ENCODE results near the gene IL4R.
A peak's percentile ranks its signal among the peaks of the same experiment; 100 is the strongest.

Gene IL4R

DNA sequence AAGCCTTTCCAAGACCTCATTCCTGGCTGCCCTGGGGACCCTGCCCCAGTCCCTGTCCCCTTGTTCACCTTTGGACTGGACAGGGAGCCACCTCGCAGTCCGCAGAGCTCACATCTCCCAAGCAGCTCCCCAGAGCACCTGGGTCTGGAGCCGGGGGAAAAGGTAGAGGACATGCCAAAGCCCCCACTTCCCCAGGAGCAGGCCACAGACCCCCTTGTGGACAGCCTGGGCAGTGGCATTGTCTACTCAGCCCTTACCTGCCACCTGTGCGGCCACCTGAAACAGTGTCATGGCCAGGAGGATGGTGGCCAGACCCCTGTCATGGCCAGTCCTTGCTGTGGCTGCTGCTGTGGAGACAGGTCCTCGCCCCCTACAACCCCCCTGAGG is 49.5 kb downstream of the IL4R start:
- no peak for DNase-seq

DNA sequence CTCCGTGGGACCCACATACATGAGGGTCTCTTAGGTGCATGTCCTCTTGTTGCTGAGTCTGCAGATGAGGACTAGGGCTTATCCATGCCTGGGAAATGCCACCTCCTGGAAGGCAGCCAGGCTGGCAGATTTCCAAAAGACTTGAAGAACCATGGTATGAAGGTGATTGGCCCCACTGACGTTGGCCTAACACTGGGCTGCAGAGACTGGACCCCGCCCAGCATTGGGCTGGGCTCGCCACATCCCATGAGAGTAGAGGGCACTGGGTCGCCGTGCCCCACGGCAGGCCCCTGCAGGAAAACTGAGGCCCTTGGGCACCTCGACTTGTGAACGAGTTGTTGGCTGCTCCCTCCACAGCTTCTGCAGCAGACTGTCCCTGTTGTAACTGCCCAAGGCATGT is 50.0 kb downstream of the IL4R start:
- DNase-seq: peak; percentile 93

DNA sequence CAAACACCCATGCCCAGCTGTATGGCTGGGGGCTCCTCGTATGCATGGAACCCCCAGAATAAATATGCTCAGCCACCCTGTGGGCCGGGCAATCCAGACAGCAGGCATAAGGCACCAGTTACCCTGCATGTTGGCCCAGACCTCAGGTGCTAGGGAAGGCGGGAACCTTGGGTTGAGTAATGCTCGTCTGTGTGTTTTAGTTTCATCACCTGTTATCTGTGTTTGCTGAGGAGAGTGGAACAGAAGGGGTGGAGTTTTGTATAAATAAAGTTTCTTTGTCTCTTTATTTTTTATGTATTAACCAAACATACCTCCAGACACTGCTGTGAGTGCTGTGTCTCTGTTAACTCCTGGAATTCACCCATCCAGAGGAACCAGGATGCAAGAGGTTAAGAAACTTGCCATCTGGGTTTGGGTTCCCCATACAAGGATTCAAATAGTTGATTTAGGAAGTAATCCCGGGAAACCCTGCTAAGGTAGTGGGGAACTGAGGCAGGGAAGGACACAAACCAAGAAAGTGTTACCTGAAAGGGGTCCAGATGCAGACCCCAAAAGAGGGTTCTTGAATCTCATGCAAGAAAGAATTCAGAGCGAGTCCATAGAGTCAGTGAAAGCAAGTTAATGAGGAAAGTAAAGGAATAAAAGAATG is 50.8 kb downstream of the IL4R start:
- no peak for DNase-seq

DNA sequence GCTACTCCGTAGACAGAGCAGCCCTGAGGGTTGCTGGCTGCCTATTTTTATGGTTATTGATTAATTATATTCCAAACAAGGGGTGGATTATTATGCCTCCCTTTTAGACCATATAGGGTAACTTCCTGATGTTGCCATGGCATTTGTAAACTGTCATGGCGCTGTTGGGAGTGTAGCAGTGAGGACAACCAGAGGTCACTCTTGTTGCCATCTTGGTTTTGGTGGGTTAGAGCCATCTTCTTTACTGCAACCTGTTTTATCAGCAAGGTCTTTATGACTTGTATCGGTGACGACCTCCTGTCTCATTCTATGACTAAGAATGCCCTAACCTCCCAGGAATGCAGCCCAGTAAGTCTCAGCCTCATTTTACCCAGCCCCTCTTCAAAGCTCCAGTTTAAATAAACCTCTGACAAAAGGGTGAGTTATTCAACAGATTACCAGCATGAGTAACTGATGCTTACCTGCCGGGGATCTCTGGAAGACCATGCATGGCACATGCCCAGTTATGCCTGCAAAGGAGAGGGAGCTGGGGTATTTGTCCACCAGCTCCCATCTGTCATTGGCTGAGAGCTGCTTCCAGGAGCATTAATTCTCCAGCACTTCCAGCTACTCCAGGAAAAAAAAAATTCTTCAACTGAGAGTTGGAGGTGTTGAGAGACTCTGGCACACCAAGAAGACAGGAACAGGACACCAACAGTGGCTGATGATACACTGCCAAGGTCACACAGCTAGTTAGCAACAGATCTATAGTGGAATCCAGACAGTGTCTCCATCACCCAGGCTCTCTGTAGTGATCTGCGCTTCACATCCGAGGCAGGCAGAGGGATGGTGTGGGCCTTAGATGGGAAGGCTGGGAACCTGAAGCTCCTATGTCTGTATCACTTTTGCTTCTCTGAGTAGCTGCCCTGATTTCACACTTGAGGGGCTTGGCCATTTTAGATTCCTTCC is 51.6 kb downstream of the IL4R start:
- no peak for DNase-seq

DNA sequence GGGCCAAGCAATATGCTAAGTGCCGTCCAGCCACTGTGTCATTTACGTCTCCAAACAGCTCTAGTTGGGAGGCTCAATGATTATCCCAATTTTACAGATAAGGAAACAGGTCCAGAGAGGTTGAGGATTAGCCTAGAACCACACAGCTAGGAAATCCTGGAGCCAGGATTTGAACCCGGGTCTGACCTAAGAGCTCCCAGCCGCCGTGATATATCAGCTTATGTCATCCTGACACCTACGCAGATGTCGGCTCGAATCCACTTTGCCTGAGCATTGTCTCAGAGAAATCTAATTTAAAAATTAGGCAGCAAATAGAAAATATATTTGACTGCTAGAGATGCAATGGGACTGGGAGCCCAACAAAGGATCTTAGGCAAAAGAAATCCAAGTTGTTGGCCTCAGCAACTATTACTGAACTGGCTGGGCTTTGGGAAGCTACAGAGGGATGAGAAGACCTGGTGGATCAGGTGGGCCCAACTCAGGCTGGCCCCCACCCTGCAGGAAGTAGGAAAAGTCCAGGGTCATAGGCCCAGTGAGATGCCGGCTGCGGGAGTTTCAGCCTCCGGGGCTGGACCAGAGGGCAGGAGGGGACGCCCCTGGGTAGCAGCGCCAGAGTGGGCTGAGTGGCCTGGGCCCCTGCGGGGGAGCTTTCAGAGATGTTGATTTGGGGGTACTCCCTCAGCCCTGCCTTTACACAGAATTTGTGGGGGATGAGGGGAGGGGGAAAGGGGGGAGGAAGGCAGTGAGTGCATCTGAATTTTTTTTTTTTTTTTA is 53.1 kb downstream of the IL4R start:
- no peak for DNase-seq

DNA sequence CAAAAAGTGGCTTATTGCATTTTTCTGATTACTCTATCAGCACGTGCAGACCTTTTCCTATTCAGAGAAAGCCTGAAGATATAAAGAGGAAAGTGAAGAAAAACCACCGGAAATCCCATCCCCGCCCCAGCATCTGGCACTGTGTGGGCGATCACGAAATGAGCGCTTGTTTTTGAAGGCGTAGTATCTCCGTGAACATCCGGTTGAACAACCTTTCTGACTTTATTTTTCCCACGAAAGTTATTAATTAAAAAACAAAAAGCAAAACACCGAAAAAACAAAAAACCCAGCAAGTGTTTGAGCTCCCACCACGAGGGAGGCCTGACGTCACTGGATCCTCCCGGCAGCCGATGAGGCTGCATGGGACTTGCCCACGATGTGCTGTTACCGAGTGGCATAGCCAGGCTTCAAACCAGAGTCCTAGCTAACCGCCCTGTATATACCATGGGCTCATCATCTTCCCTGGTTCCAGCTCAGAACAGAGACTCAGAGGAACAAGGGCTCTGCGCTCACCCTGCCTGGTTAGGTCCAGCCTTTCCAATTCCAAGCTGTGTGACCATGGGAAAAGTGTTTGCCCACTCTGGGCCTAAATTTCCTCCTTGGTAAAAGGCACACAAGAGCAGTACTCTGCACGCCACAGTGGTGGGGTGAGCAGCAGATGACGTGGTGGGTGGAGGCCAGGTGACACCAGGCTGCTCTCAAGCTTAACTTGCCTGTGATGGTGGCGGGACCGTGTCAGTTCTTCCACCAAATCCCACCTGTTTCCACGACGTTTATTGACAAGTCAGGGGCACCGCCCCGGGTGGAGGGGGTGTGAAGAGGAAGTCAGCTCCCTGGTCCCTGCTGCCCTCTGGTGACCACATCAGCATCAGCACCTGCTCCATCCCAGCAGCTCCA is 53.9 kb downstream of the IL4R start:
- DNase-seq: peak; percentile 96

DNA sequence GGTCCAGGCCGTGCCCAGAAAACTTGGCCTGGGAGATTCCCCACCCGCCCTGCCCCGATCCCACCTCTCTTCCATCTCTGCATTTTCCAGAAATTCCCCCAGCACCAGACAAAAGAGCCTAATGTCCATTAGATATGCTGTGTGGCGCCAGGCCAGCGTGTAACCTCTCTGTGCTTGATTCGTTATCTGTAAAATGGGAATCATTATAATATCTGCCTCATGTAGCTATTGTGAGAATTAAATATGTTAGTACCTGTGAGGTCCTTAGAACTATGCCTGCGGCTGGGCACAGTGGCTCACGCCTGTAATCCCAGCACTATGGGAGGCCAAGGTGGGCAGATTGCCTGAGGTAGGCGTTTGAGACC is 54.6 kb downstream of the IL4R start:
- no peak for DNase-seq

DNA sequence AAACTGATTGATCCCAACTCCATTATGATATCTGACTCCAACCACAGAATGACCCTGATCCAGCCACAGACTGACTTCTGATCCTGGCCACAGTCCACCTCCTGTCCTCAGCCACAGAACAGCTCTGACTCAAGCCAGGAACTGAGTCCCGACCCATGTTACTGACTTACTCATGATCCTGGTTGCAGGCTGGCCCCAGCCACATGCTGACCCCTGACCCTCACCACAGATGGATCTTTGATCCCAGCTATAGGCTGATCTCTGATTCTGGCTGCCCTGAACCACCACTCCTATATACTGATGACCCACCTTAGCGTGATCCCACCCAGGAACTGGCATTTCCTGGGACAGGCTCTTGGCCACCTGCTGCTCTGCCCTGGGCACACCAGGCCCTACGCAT is 56.0 kb downstream of the IL4R start:
- DNase-seq: no peak

DNA sequence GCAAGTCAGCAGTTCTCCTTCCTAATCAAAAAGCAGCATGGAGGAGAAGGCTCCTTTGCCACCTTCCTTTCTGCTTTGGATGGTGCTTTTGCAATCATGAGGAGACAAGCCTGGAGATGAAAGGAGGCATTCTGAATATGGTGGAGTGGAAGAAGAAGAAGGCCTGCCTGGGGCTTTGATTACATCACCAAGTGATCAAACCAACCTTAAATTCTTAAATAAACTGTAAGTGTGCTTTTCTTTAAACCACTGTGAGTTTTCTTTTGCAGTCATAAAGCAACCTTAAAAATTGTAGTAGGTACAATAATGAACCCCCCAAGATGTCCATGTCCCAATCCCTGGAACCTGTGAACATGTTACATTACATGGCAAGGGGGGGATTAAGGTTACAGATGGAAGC is 56.5 kb downstream of the IL4R start:
- no peak for DNase-seq

DNA sequence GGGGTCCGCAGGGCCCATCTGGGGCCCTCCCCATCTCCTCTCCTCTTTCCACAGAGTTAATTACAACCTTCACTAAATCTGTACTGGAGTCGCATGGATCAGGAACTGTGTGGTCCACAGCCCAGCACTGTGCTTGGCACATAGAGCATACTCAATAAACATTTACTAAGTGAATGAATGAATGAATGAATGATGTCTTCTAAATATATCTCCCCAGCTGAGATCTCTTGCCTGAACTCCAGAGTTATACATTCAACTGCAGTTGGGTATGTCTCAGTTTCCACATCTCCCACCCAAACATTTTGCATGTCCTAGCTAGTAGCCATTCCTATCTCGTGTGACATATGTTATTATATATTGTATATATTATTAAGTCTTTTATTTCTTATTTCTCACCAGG is 59.5 kb downstream of the IL4R start:
- no peak for DNase-seq

DNA sequence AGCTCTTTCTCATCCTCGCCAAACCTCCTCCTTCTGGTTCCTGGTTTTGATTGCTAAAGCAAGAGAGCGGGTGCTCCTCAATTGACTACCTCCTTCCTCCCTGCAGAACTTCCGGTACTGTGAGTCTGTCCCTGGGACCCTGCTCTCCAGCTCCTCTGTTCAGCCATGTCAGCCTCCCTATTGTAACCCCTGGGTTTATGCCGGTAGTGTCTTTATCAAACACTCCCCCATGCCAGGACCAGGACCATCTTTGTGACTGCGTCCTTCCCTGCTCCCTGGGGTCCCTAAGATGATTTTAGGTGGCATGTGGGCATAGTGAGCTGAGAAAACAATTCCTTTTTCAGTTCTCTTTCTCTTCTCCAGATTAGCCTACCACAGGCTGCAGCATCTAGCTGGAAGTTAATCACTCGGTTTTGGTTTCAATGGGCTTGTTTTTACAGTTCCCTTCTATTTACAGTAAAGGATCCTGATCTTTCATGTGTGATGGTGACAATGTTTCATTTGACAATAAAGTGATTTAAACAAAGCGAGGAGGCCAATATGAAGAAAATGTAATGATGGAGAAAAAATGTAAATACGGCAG is 60.5 kb downstream of the IL4R start:
- no peak for DNase-seq

DNA sequence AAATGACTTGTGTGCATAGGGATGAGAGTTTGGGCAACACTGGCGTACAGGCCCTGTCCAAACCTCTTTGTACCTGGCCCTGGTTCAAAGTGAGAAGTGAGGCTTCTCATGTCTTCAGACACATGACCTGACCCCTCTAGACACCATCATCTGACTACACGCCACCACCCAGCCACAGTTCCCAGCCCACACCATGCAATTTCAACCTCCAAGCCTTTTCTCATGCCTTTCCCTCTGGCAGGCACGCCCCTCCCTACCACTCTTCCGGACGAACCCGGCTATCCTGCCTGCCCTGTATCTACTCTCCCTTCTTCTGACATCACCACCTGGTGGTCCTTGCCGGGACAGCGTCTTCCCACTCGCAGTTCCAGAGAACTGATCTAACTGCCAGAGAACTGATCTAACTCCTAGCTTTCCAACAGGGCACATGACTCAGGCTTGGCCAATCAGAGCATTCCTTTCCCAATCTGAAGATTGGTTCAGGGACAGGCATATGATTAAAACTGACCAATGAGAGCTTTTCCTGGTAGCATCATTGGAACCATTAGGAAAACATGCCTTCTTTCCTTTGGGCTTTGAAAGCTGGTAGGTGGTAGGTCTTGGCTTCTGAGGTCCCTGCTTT is 61.1 kb downstream of the IL4R start:
- peak; percentile 85 for DNase-seq

DNA sequence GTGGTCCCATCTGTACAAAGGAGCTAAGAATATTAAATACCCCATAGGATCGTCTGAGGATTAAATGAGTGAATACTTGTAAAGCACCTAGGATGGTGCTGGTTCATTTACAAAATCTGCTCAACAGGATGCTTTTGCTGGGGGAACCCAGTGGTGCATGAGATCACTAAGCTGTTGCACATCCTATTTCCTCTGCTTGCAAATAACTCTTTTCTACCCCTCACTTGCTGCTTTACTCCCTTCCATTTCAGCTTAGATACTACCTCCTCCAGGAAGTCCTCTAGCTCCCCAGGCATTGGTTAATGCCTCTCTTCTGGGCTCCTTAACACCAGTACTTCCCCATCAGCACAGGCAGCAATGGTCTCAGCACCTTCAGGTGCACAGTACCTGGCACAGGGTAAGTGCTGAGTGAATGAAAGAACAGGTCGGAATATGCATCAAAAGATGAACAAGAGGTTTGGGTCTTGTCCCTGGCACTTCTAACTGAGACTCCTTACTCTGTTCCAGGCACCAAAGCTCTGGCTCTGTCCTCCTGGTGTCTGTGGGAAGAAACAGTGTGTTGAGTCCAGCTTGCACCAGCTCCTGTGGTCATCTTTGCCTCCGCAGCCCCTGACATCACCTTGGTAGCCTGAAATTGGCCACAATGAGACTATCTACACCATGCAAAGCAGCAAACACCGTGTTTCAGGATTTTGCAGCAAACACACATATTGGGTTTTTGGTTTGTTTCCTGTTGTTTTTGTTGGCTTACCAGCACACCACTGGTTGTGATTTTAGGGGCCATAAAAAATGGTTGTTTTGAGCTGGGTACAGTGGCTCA is 64.1 kb downstream of the IL4R start:
- no peak for DNase-seq

DNA sequence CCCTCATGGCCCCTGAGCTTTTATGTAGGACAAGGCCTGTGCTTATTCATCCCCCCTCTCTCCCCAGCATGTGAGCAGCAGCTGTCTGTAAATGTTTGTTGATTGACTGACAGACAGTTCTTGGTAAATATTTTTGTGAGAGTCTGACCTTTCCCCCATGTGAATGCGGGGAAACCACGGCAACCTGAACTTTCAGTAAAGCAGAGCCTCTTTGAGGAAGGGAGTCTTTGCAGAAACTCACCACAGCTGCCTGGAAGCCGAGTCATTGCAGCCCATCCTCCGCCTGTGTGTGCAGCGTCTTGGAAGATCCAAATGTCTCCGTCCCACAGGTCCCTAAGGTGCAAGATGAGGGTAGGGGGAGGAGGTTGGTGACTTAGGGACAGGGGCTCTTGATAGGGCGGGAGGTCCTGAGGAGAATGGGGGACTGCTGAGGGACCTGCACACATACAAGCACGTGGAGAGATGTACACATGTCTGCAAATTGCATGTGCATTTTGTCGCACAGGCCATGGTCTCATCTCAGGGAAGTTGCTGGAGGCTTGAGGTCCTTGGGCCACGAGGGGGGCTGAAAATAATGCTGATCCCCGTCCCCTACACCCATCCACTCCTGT is 65.2 kb downstream of the IL4R start:
- DNase-seq: no peak

DNA sequence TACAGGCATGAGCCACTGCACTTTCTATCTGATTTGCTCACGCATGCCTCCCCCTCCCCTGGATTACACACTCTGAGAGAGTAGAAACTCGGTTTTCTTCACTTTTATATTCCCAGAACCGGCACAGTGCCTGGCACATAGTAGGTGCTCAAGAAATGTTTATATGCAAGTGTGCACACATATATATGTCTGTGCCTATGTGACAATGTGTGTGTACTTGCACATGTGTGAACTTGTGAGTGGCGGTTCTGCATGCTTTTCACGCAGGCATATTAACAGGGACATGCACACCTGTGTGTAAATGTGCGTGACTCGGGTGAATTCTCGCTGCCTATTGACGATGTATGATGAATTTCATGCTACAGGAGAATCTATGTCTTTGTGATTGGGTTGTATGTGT is 66.1 kb downstream of the IL4R start:
- no peak for DNase-seq

DNA sequence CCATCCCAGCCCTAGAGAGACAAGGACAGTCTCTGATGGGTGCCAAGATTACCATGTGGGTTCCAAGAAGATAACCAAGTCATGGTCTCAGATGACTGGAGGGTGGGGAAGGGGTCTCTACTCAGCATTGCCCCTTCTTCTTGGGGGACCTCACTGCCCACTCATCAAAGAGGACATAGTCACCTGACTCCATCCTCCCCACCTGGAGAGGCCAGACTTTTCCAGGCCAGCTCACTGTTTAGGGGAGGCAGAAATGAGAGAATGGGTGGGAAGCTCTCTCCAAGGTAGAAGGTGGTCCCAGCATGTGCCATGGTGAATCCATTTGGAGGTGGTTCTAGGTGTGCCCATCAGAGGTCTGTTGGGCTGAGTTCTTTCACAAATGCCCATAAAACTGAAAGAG is 67.5 kb downstream of the IL4R start:
- no peak for DNase-seq

DNA sequence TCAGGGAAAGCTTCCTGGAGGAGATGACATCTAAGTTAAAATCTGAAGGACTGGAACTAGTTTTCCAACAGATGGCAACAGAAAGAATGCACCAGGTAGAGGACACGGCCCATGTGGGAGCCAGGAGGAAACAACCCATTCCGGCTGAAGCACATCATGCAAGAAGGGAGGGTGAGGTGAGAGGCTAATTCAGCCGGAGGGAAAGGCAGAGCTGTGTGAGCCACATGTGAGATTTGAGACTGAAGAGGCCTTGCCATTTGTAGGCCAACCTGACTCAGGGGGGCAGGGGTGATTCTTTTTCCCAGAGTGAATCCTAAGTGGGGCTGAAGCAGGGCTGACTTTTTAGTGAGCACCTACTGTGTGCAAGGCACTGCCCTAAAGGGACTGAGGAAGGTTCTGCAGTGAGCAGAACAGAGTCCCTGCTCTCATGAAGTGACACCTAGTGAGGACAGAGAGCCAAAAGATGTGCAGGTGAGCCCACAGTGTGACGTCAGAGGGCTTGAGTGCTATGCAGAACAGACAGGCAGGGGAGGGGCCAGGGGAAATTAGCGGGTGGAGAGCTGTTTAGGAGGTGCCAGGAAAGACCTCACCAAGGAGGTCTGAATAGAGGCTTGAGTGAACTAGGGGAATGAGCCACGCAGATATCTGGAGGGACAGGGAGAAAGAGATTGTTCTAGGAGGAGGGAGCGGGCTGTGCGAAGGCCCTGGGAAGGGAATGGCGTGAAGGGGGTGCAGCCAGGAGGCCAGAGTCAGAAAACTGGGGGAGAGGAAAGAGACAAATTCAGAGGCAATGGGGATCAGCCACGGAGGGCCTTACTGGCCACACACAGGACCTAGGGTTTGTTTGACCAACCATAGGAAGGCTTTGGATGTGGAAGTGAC is 68.4 kb downstream of the IL4R start:
- no peak for DNase-seq

DNA sequence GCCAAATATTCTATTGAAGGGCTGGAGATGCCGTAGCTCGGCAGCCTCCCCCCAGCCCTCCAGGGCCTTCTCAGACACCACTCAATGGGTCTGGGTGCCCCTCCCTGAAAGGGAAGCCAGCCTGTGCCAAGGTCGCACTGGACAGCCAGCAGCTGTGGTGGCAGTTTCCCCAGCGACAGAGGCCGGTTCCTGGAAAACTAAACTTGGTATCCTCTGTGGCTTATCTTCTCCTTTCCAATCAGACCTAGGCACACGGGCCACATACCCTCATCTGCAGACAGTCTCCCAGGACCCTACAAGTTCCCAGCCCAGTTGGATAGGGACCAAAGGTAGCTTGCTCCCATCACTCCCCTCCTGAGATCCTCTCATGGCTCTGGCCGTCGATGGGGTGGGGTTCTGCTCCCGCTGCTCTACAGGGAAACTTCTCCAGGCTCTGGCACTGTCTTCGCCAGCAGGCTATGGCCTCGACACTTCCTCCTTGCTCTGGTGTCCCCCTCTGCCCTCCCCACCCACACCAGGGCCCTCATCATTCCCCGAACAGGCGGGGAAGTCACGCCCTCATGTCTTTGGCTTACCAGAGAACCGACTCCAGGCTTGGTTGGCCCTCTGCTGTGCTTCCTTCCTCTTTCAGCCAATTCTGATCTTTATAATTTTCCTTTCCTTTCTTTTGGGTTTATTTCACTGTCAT is 69.9 kb downstream of the IL4R start:
- peak; percentile 70 for DNase-seq

DNA sequence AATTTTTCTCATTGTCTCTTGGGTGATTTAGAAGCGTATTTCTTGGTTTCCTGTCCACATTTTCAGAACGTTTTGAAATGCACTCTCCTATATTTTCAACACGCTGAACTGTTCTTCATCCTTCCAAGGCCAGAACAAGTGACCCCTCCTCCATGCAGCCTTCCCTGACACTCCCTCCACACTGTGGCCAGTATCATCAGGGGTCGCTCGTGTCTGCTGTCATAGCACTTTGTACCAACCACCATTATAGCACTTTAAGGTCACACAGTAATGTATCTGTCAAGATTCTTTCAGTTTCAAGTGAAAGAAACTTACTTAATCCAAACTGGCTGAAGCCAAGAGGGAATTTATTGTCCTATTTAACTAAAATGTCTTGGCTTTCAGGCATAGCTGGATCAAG is 70.7 kb downstream of the IL4R start:
- no peak for DNase-seq

Measured in hematopoietic multipotent progenitor cell treated with erythropoietin and hydrocortisone succinate and interleukin-3 and kit ligand, for 8 days (in vitro differentiated cells).